Neural cell (in vitro differentiated cells): ENCODE results near the gene SCN7A. TPM values are rescaled to one million over a fixed set of nuclear protein-coding genes. Genes with fewer than 3 reads are reported as not detected.

Experiments used
- H2AFZ ChIP-seq: fragments of 200-600, 300-800 bp; sonication (generic), shearing (Covaris generic); 2 replicates; pipeline ENCODE4 v1.6.0; 2014; ENCODE audit warnings: low read depth, mild to moderate bottlenecking, antibody characterized with exemption, low read length, moderate library complexity
- H3F3A ChIP-seq: fragments of 200-600 bp; shearing (Covaris generic); 2 replicates; pipeline ENCODE4 v1.6.1; 2016; ENCODE audit warnings: mild to moderate bottlenecking, moderate library complexity, mixed read lengths, antibody characterized with exemption, low read length; ENCODE audit not compliant: insufficient read depth, poor library complexity, severe bottlenecking
- H3K27ac ChIP-seq: fragments of 200-600, 300-800 bp; sonication (generic), shearing (Covaris generic); 2 replicates; pipeline ENCODE4 v1.5.1; 2014; ENCODE audit warnings: mild to moderate bottlenecking, low read length, moderate library complexity
- H3K27me3 ChIP-seq: fragments of 300-800, 200-600 bp; sonication (generic), shearing (Covaris generic); 2 replicates; pipeline ENCODE4 v1.6.0; 2014; ENCODE audit warnings: mild to moderate bottlenecking, low read depth, low read length, moderate library complexity; ENCODE audit not compliant: insufficient read depth
- H3K36me3 ChIP-seq: fragments of 300-800, 200-600 bp; sonication (generic), shearing (Covaris generic); 2 replicates; pipeline ENCODE4 v1.5.1; 2014; ENCODE audit warnings: mild to moderate bottlenecking, antibody characterized with exemption, low read length, moderate library complexity; ENCODE audit not compliant: insufficient read depth
- H3K4me2 ChIP-seq: fragments of 300-800, 200-600 bp; sonication (generic), shearing (Covaris generic); 2 replicates; pipeline ENCODE4 v1.6.0; 2014; ENCODE audit warnings: mild to moderate bottlenecking, low read length
- H3K4me3 ChIP-seq: fragments of 300-800, 200-600 bp; sonication (generic), shearing (Covaris generic); 2 replicates; pipeline ENCODE4 v1.5.1; 2014; ENCODE audit warnings: mild to moderate bottlenecking, low read length, moderate library complexity
- H3K79me2 ChIP-seq: fragments of 200-600 bp; shearing (Covaris generic); replicated peaks from 2 replicates; pipeline ENCODE4 v1.6.0; 2014; ENCODE audit warnings: mild to moderate bottlenecking, low read length, moderate library complexity; ENCODE audit not compliant: insufficient read depth
- H3K9ac ChIP-seq: fragments of 300-800, 200-600 bp; sonication (generic), shearing (Covaris generic); 2 replicates; pipeline ENCODE4 v1.6.1; 2016; ENCODE audit warnings: mild to moderate bottlenecking, low read length, mixed read lengths
- H3K9me2 ChIP-seq: fragments of 200-600 bp; shearing (Covaris generic); 2 replicates; pipeline ENCODE4 v1.6.1; 2016; ENCODE audit warnings: mild to moderate bottlenecking, low read length, mixed read lengths; ENCODE audit not compliant: insufficient read depth
- H3K9me3 ChIP-seq: fragments of 200-600, 300-800 bp; sonication (generic), shearing (Covaris generic); 2 replicates; pipeline ENCODE4 v1.6.1; 2016; ENCODE audit warnings: mild to moderate bottlenecking, mixed run types, low read length, moderate library complexity, mixed read lengths
- H4K20me1 ChIP-seq: fragments of 200-600 bp; shearing (Covaris generic); 2 replicates; pipeline ENCODE4 v1.6.1; 2016; ENCODE audit warnings: mild to moderate bottlenecking, mixed run types; ENCODE audit not compliant: insufficient read depth
- EP300 ChIP-seq: fragments of 450-650 bp; conservative IDR thresholded peaks from 2 replicates; pipeline ENCODE4 v1.6.1; 2014; ENCODE audit warnings: antibody characterized with exemption, mild to moderate bottlenecking, moderate library complexity; ENCODE audit not compliant: poor library complexity, severe bottlenecking
- EZH2 ChIP-seq: fragments of 200-600, 300-800 bp; shearing (Covaris generic), sonication (generic); IDR thresholded peaks from 2 replicates; pipeline ENCODE4 v1.6.1; 2014; ENCODE audit warnings: antibody characterized with exemption, low read length, borderline replicate concordance, mild to moderate bottlenecking; ENCODE audit not compliant: insufficient read depth, poor library complexity, severe bottlenecking
- MXI1 ChIP-seq: fragments of 450-650 bp; conservative IDR thresholded peaks from 2 replicates; pipeline ENCODE4 v1.6.1; 2014; ENCODE audit warnings: antibody characterized with exemption, mild to moderate bottlenecking; ENCODE audit not compliant: poor library complexity, severe bottlenecking
- POLR2AphosphoS5 ChIP-seq: IDR thresholded peaks from 2 replicates; pipeline ENCODE4 v1.6.1; 2012
- RAD21 ChIP-seq: fragments of 450-650 bp; conservative IDR thresholded peaks from 2 replicates; pipeline ENCODE4 v1.6.1; 2014; ENCODE audit warnings: antibody characterized with exemption, mild to moderate bottlenecking, moderate library complexity
- SMC3 ChIP-seq: fragments of 450-650 bp; conservative IDR thresholded peaks from 2 replicates; pipeline ENCODE4 v1.6.1; 2014; ENCODE audit warnings: antibody characterized with exemption, mild to moderate bottlenecking, moderate library complexity; ENCODE audit not compliant: poor library complexity
- TAF1 ChIP-seq: IDR thresholded peaks from 2 replicates; pipeline ENCODE4 v1.6.1; 2012; ENCODE audit warnings: low read depth
- polyA plus RNA-seq: library from polyadenylated mRNA; depleted of rRNA; stranded (reverse); fragments of >200 nt; gene quantifications from 2 replicates; pipeline ENCODE4 v1.2.3, GENCODE V29; 2014
- TF ChIP-seq, protein P1 (sequence below): IDR thresholded peaks from 2 replicates; pipeline ENCODE4 v1.6.1; 2012; ENCODE audit warnings: borderline replicate concordance
- TF ChIP-seq, protein P2 (sequence below): fragments of 450-650 bp; IDR thresholded peaks from 2 replicates; pipeline ENCODE4 v1.5.1; 2014; ENCODE audit warnings: antibody characterized with exemption, mild to moderate bottlenecking, moderate library complexity; ENCODE audit not compliant: poor library complexity, severe bottlenecking

The SCN7A gene
- polyA plus RNA-seq, 1 donor from 2014 or later = 0.09 TPM

DNA sequence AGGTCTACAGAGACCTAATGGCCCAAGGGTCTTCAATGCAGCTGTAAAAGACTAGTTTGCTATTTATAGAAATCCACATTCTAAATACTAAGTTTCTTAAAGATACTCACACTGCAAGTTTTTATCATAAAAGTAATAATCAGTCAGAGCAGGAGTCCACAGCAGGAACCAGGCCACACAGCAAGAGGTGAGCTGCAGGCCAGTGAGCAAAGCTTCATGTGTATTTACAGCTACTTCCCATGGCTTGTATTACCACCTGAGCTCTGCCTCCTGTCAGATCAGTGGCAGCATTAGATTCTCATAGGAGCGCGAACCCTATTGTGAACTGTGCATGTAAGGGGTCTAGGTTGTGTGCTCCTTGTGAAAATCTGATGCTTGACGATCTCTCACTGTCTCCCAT, 111.6 kb downstream of the SCN7A start:
- no peak overlapping the region for H3K4me3 ChIP-seq
- no peaks in the 10 kb centered on the region for H3K9me3 ChIP-seq
- no peaks in the 10 kb centered on the region for H4K20me1 ChIP-seq
- no peaks in the 10 kb centered on the region for H3K36me3 ChIP-seq
- no peaks in the 10 kb centered on the region for H3F3A ChIP-seq
- no peak overlapping the region for H3K9ac ChIP-seq
- H3K27ac ChIP-seq = no peak overlapping the region
- no peaks in the 10 kb centered on the region for H3K9me2 ChIP-seq
- H2AFZ ChIP-seq = no peak overlapping the region
- no peaks in the 10 kb centered on the region for H3K79me2 ChIP-seq
- no peak overlapping the region for H3K4me2 ChIP-seq
- no peak for TF ChIP-seq TAF1
- TF ChIP-seq SMC3 = no peak
- TF ChIP-seq, protein P1, sequence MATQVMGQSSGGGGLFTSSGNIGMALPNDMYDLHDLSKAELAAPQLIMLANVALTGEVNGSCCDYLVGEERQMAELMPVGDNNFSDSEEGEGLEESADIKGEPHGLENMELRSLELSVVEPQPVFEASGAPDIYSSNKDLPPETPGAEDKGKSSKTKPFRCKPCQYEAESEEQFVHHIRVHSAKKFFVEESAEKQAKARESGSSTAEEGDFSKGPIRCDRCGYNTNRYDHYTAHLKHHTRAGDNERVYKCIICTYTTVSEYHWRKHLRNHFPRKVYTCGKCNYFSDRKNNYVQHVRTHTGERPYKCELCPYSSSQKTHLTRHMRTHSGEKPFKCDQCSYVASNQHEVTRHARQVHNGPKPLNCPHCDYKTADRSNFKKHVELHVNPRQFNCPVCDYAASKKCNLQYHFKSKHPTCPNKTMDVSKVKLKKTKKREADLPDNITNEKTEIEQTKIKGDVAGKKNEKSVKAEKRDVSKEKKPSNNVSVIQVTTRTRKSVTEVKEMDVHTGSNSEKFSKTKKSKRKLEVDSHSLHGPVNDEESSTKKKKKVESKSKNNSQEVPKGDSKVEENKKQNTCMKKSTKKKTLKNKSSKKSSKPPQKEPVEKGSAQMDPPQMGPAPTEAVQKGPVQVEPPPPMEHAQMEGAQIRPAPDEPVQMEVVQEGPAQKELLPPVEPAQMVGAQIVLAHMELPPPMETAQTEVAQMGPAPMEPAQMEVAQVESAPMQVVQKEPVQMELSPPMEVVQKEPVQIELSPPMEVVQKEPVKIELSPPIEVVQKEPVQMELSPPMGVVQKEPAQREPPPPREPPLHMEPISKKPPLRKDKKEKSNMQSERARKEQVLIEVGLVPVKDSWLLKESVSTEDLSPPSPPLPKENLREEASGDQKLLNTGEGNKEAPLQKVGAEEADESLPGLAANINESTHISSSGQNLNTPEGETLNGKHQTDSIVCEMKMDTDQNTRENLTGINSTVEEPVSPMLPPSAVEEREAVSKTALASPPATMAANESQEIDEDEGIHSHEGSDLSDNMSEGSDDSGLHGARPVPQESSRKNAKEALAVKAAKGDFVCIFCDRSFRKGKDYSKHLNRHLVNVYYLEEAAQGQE = no peak
- no peak for TF ChIP-seq MXI1
- TF ChIP-seq POLR2AphosphoS5 = no peak
- TF ChIP-seq EP300 = no peak
- no peak for TF ChIP-seq RAD21
- TF ChIP-seq EZH2 = no peak
- TF ChIP-seq, protein P2, sequence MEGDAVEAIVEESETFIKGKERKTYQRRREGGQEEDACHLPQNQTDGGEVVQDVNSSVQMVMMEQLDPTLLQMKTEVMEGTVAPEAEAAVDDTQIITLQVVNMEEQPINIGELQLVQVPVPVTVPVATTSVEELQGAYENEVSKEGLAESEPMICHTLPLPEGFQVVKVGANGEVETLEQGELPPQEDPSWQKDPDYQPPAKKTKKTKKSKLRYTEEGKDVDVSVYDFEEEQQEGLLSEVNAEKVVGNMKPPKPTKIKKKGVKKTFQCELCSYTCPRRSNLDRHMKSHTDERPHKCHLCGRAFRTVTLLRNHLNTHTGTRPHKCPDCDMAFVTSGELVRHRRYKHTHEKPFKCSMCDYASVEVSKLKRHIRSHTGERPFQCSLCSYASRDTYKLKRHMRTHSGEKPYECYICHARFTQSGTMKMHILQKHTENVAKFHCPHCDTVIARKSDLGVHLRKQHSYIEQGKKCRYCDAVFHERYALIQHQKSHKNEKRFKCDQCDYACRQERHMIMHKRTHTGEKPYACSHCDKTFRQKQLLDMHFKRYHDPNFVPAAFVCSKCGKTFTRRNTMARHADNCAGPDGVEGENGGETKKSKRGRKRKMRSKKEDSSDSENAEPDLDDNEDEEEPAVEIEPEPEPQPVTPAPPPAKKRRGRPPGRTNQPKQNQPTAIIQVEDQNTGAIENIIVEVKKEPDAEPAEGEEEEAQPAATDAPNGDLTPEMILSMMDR = no peak
- no peaks in the 10 kb centered on the region for H3K27me3 ChIP-seq

DNA sequence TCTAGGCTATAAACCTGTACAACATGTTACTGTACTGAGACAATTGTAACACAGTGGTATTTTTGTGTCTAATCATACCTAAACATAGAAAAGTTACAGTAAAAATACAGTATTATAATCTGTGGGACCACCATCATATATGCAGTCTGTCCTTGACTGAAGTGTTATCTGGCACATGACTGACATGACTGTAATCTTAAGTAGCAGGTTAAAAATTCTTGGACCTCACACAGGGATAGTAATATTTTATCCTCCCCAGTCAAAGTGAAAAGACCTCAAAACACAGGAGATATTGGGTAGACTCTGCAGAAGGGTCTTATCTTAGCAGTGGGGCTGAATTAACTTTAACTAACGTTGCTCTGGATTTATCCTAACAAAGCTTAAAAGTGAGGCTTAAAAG, 113.4 kb downstream of the SCN7A start:
- H3K36me3 ChIP-seq = no peaks in the 10 kb centered on the region
- H3K4me2 ChIP-seq = no peak overlapping the region
- H3K9ac ChIP-seq = no peak overlapping the region
- H3K79me2 ChIP-seq = no peaks in the 10 kb centered on the region
- no peaks in the 10 kb centered on the region for H3K9me3 ChIP-seq
- no peak overlapping the region for H2AFZ ChIP-seq
- H3K4me3 ChIP-seq = no peak overlapping the region
- H4K20me1 ChIP-seq = no peaks in the 10 kb centered on the region
- H3K9me2 ChIP-seq = no peaks in the 10 kb centered on the region
- H3F3A ChIP-seq = no peaks in the 10 kb centered on the region
- no peak overlapping the region for H3K27ac ChIP-seq
- H3K27me3 ChIP-seq = no peaks in the 10 kb centered on the region
- TF ChIP-seq, protein P2 = no peak
- no peak for TF ChIP-seq EZH2
- TF ChIP-seq EP300 = no peak
- TF ChIP-seq, protein P1 = no peak
- TF ChIP-seq TAF1 = no peak
- TF ChIP-seq RAD21 = no peak
- TF ChIP-seq MXI1 = no peak
- TF ChIP-seq POLR2AphosphoS5 = no peak
- TF ChIP-seq SMC3 = no peak
